COLO829 (cell line): Measurements from ENCODE around the gene LTN1.
A peak's percentile ranks its signal among the peaks of the same experiment; 100 is the strongest.

Experiments
- DNase-seq: peaks from one replicate; pipeline ENCODE4 v3.0.0; 2012; ENCODE audit warnings: low spot score

Gene LTN1

GRCh38 chr21:28927130-28927529 lies 65.5 kb downstream of the LTN1 start:
- no peak for DNase-seq

DNA sequence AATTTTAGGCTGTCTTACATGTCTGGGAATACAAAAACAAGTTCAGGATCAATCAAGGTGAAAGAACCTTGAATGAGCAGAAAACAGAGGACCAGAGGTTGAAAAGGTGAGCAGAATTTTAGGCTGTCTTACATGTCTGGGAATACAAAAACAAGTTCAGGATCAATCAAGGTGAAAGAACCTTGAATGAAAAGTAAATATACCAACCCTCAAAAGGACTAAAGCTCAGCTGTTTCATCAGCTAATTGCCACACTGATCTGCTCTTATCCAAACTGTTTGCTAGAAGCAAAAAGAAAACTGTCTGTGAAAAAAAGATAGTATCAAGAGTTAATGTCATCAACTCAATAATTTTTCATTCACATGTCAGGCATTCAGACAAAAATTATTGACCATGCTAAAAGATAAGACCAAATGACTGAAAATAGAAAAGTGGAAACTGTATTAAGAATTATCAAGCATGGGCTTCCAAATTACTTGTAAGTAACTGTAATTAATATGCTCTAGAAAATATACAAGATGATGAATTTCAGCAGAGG lies 69.2 kb downstream of the LTN1 start:
- no peak for DNase-seq

- no peak for DNase-seq
These were observed 70.3 kb downstream of the LTN1 start for GRCh38 chr21:28922368-28922767.

DNA sequence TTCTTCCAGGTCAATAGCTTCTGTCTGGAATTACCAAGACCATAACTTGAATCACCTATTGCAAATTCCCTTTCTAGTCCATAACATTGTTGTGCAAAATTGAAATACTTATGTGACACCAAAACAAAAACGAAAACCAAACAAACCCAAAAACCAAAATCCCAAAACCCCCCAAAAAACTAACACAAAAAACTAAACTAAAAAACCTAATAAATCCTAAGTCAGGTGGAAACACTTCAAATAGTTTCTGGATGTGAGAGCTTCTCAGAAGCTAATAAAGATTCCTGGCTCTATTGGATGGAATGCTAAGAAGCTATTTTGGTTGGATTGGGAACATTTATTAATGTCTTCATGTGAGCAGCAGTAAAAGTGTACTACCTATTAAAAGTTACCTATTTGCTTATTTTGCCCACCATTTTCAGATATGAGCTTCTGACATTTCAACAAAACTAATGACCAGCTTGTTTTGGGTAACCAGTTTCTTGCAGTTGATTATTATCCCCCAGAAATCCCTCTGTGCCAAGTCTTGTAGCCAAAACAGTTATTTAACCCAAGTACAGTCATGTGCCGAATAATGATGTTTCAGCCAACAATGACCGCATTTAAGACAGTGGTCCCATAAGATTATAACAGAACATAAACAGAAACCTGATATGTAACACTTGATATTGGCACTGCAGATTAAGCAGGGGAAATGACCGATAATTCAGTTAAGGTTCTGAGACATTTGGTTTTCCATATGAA lies 76.4 kb downstream of the LTN1 start:
- DNase-seq = no peak

DNA sequence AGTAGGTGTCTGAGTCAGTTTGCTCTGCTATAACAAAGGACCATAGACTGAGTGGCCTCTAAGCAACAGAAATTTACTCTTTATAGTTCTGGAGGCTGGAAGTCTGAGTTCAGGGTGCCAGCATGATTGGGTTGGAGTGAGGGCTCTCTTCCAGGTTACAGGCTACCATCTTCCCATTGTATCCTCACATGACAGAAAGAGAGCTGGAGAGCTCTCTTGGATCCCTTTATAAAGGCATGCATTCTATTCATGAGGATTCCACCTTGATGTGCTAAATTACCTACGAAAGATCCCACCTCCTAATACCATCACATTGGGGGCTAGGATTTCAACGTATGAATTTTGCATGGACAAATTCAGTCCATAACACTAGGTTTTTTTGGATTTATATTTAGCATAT lies 79.6 kb downstream of the LTN1 start:
- DNase-seq = no peak

DNA sequence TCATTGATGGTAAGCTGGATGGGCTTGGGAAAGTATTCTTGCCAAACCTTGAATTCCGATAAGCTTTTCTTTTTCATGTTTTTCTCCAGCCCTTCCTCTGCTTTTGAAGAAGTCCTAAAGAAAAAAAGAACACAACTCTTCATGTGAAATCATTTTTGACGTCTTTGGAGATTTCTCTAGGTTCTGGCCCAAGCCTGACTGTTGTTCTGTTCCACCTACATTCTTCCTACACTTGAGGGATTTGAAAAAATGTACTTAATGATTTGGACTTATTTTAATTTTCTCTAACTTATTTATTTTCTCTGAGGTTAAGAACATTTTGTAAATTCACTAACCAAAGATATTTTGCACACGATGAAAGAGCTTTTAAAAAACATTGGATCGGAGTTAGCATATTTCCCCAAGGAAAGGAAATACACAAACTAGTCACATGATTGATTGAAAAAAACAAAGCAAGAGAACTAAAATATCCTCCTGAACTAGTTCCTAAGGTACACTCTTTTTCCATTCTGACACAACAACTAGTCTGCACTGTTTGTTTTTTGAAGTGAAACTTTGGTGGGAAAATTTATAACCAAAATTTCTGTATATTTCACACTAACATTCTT lies 82.3 kb downstream of the LTN1 start:
- DNase-seq = no peak

- DNase-seq = no peak
These were observed 84.3 kb downstream of the LTN1 start for GRCh38 chr21:28908351-28908750.

DNA sequence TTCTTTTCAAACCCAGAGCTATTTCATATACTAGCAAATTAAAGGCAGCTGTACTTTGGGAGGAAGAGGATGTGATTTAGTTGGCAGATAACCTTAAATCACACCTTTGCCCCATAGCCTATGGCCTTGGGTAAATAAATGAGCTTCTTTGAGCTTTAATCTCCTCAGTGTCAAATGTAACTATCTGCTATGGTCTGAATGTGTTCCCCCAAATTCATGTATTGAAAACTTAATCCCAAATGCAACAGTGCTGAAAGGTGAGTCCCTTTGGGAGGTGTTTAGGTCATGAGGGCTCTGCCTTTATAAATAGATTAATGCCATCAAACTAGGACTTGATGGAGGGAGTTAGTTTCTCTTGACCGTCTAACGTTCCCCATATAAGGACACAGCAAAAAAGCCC lies 85.8 kb downstream of the LTN1 start:
- no peak for DNase-seq

GRCh38 chr21:28906236-28906635 lies 86.4 kb downstream of the LTN1 start:
- DNase-seq = no peak

GRCh38 chr21:28904961-28905435 lies 87.7 kb downstream of the LTN1 start:
- DNase-seq = no peak

DNA sequence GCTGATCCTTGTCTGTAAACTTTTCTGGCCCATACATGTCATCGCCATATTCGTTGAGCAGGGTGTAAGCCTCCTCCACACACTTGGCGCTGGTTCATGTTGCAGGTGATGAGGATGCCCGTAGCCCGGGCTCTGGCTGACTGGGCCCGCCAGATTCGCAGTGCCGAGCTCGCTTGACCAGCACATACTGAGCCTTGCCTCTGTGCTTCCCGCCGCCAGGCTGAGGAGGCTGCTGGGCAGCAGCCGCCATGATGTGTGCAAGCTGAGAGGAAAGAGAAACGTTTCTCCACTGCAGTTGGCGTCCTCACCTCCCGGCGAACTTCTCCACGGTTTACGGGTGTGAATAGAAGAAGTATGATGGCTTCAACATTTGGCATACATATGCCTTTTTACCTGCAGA lies 89.2 kb downstream of the LTN1 start:
- no peak for DNase-seq

DNA sequence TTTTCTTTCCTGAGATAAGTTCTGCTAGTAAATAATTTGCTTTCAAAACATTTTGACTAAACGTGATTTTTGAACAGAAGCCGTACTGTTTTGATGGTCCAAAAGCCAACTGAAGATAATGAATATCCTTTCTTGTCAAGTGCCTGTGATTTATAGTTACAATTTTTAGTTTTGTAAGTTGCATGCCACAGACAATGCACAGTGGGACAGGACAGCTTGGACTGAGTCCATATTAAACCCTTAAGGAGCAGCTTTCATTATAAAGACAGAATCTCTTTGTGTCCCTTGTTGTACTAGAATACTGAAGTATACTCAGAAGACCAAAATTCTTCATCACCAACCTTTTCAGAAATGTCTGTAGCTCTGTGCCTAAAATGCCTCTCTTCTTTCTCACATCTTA lies 92.2 kb downstream of the LTN1 start:
- DNase-seq = peak; percentile 70

GRCh38 chr21:28899744-28900143 lies 92.9 kb downstream of the LTN1 start:
- no peak for DNase-seq

GRCh38 chr21:28899220-28899619 lies 93.5 kb downstream of the LTN1 start:
- no peak for DNase-seq

- no peak for DNase-seq
These were observed 99.0 kb downstream of the LTN1 start for GRCh38 chr21:28893687-28894086.

GRCh38 chr21:28892199-28893111 lies 100.2 kb downstream of the LTN1 start:
- no peak for DNase-seq

- DNase-seq = peak; percentile 37
These were observed 106.9 kb downstream of the LTN1 start for GRCh38 chr21:28885853-28886177.

- peak; percentile 95 for DNase-seq
These were observed 107.5 kb downstream of the LTN1 start for GRCh38 chr21:28884976-28885852.

- DNase-seq = no peak
These were observed 108.2 kb downstream of the LTN1 start for GRCh38 chr21:28884481-28884880.

- DNase-seq = no peak
These were observed 108.7 kb downstream of the LTN1 start for GRCh38 chr21:28883931-28884330.

GRCh38 chr21:28882345-28882744 lies 110.3 kb downstream of the LTN1 start:
- DNase-seq = no peak
